Type B pancreatic cell (in vitro differentiated cells): Measurements from ENCODE around the gene EAF2. TPM values are rescaled to one million over a fixed set of nuclear protein-coding genes. Genes with fewer than 3 reads are reported as not detected.

Experiments used
- DNase-seq: peaks from one replicate; pipeline ENCODE4 v3.0.0; 2021; ENCODE audit warnings: mixed read lengths; ENCODE audit not compliant: unreplicated experiment; ENCODE audit errors: extremely low spot score
- H3K27ac Mint-ChIP-seq: 2 replicates; pipeline ENCODE4 v1.8.0; 2021; ENCODE audit warnings: mild to moderate bottlenecking, mixed read lengths
- H3K27me3 Mint-ChIP-seq: 2 replicates; pipeline ENCODE4 v1.8.0; 2021; ENCODE audit warnings: mixed read lengths
- H3K36me3 Mint-ChIP-seq: 2 replicates; pipeline ENCODE4 v1.8.0; 2021; ENCODE audit warnings: mixed read lengths
- H3K4me1 Mint-ChIP-seq: one replicate; pipeline ENCODE4 v1.8.0; 2021; ENCODE audit warnings: mixed read lengths; ENCODE audit not compliant: unreplicated experiment
- H3K4me3 Mint-ChIP-seq: 2 replicates; pipeline ENCODE4 v1.8.0; 2021; ENCODE audit warnings: mild to moderate bottlenecking, mixed read lengths
- H3K9me3 Mint-ChIP-seq: 2 replicates; pipeline ENCODE4 v1.8.0; 2021; ENCODE audit warnings: mixed read lengths
- total RNA-seq: library from RNA; stranded (reverse); gene quantifications from 2 replicates; pipeline ENCODE4 v1.2.1, GENCODE V29; 2021; ENCODE audit warnings: low replicate concordance
- TF ChIP-seq, protein P1 (sequence below): fragments of 200-600 bp; sonication (generic); conservative IDR thresholded peaks from 2 replicates; pipeline ENCODE4 v1.5.0; 2021; ENCODE audit warnings: antibody characterized with exemption, mild to moderate bottlenecking

The EAF2 gene
- total RNA-seq, 1 donor from 2014 or later: 3.7 TPM

GRCh38 chr3:121924734-121925133, 89.7 kb downstream of the EAF2 start:
- Mint-ChIP-seq H3K27me3 (peaks cover 4% of the 10 kb centered on the region), H3K27ac (no peak overlapping the region), H3K36me3 (no peaks in the 10 kb centered on the region), H3K4me1 (no peaks in the 10 kb centered on the region), H3K4me3 (no peak overlapping the region), H3K9me3 (no peaks in the 10 kb centered on the region)
- TF ChIP-seq, protein P1, sequence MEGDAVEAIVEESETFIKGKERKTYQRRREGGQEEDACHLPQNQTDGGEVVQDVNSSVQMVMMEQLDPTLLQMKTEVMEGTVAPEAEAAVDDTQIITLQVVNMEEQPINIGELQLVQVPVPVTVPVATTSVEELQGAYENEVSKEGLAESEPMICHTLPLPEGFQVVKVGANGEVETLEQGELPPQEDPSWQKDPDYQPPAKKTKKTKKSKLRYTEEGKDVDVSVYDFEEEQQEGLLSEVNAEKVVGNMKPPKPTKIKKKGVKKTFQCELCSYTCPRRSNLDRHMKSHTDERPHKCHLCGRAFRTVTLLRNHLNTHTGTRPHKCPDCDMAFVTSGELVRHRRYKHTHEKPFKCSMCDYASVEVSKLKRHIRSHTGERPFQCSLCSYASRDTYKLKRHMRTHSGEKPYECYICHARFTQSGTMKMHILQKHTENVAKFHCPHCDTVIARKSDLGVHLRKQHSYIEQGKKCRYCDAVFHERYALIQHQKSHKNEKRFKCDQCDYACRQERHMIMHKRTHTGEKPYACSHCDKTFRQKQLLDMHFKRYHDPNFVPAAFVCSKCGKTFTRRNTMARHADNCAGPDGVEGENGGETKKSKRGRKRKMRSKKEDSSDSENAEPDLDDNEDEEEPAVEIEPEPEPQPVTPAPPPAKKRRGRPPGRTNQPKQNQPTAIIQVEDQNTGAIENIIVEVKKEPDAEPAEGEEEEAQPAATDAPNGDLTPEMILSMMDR: no peak
- DNase-seq: no peak

DNA sequence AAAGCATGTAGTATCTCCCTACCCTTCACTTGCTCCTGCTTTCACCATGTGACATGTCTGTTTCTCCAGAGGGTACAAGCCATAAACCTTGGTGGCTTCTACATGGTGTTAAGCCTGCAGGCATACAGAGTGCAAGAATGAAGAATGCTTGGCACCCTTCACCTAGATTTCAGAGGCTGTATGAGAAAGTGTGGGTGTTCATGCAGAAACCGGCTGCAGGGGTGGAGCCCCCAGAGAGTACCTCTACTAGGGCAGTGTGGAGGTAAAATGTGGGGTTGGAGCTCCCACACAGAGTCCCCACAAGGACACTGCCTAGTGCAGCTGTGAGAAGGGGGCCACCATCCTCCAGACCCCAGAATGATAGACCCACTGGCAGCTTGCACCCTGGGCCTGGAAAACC, 91.4 kb downstream of the EAF2 start:
- Mint-ChIP-seq H3K36me3 (no peaks in the 10 kb centered on the region), H3K4me1 (no peaks in the 10 kb centered on the region), H3K9me3 (no peaks in the 10 kb centered on the region), H3K27ac (no peak overlapping the region), H3K27me3 (no peaks in the 10 kb centered on the region), H3K4me3 (no peak overlapping the region)
- TF ChIP-seq, protein P1: no peak
- no peak for DNase-seq

Other genes with a start within 250 kb of the EAF2 start
- not detected in 2 replicates for gene FBXO40, start 241.8 kb upstream of the EAF2 start, total RNA-seq
- 5.9 and 6.0 TPM in 2 replicates for gene HCLS1, start 174.3 kb upstream of the EAF2 start, total RNA-seq
- gene GOLGB1, start 85.5 kb upstream of the EAF2 start, total RNA-seq: 49.9 and 76.9 TPM in 2 replicates
- 31.2 and 31.6 TPM in 2 replicates for gene IQCB1, start 149 bp upstream of the EAF2 start, total RNA-seq
- gene SLC15A2, start 59.2 kb downstream of the EAF2 start, total RNA-seq: 3.4 and 4.9 TPM in 2 replicates
- gene ILDR1, start 187.0 kb downstream of the EAF2 start, total RNA-seq: 2.6 and 6.4 TPM in 2 replicates
- gene CD86, start 220.2 kb downstream of the EAF2 start, total RNA-seq: not detected in 2 replicates